ENCODE measurements around the gene IL22RA1.

The IL22RA1 gene

DNA sequence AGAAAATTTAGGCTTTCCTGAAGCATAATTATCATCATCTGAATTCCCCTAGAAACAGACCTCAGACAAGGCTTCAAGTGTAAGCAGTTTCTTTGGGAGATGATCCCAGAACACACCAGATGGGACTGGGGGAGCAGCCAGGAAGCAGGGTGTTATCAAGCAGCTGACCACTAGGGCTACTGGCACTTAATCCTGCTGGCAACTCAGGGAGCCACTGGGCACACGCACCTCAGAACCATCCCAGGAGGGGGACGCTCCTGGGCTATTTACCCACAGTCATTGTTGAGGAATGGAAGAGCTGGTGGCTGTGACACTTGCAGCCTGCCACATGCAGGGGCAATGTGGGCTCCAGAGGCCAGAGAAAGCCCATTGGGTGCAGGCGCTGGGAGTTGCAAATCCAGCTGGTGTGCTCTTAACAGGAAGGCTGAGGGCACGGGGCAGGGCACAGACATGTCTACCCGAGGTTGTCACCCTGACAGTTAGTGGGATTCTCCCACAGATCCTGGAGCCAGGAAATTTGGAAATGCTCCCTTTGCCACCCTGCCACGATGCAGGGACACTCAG, 15.1 kb upstream of the IL22RA1 start:
- H3K79me2 ChIP-seq (ENCODE audit: insufficient read depth, low read depth), result no peaks in the 10 kb centered on the region
- H3K4me1 ChIP-seq (ENCODE audit: low read depth, poor library complexity, severe bottlenecking), result no peaks in the 10 kb centered on the region
- H4K20me1 ChIP-seq (ENCODE audit: insufficient read depth), result no peaks in the 10 kb centered on the region
- no peak overlapping the region for H3K4me2 ChIP-seq
- H3K4me3 ChIP-seq (IDR thresholded peaks at IDR 0.05; ENCODE audit: insufficient read depth, low read depth, low read length), result no peak overlapping the region
- no peaks in the 10 kb centered on the region for H3K36me3 ChIP-seq (ENCODE audit: insufficient read depth)
- no peak overlapping the region for H3K27ac ChIP-seq
- H3K27me3 ChIP-seq (ENCODE audit: insufficient read depth, low read depth), result no peaks in the 10 kb centered on the region
- H2AFZ ChIP-seq (ENCODE audit: low read depth), result no peak overlapping the region
- no peak overlapping the region for H3K9ac ChIP-seq
- TF ChIP-seq, protein P1, sequence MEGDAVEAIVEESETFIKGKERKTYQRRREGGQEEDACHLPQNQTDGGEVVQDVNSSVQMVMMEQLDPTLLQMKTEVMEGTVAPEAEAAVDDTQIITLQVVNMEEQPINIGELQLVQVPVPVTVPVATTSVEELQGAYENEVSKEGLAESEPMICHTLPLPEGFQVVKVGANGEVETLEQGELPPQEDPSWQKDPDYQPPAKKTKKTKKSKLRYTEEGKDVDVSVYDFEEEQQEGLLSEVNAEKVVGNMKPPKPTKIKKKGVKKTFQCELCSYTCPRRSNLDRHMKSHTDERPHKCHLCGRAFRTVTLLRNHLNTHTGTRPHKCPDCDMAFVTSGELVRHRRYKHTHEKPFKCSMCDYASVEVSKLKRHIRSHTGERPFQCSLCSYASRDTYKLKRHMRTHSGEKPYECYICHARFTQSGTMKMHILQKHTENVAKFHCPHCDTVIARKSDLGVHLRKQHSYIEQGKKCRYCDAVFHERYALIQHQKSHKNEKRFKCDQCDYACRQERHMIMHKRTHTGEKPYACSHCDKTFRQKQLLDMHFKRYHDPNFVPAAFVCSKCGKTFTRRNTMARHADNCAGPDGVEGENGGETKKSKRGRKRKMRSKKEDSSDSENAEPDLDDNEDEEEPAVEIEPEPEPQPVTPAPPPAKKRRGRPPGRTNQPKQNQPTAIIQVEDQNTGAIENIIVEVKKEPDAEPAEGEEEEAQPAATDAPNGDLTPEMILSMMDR (conservative IDR thresholded peaks at IDR 0.05; ENCODE audit: low read depth, low read length), result 0 out of 2 replicates have a peak, but pooled peaks have one; percentile 21

DNA sequence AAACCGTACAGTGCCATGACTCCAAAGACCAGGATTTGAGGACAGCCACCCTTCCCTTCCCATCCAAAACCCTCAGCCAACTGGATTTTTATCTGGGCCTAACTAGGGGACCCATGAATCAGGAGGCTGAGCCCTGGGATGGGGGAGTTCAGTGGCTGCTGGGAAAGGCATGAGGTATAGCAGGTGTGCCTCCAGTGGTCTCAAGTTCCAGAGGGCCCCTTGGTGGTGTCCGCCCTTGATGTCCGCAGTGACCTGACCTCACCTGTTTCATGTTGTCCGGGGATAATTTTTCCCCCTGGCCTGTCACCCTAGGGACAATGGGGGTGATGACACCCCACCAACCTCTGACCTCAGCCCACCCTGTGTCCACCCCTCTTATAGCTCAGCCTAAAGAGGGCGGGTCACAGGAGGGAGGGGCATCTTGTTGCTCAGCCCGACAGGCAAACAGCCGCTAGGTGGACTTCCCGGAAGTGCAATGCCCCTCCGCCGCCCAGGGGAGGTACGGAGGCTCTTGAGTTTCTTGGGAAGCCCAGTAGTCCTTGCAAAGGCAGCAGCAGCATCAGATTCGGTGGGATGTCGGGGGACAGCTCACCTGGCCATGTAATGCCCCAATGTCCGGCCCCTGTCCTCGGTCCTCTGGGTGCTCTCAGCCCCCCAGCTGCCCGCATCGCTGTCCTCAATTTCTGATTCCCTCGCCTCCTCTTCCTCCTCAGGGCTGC, 13.8 kb upstream of the IL22RA1 start:
- H4K20me1 ChIP-seq (ENCODE audit: insufficient read depth), result no peaks in the 10 kb centered on the region
- H3K4me1 ChIP-seq (ENCODE audit: low read depth, poor library complexity, severe bottlenecking), result no peaks in the 10 kb centered on the region
- H2AFZ ChIP-seq (ENCODE audit: low read depth), result no peak overlapping the region
- no peaks in the 10 kb centered on the region for H3K79me2 ChIP-seq (ENCODE audit: insufficient read depth, low read depth)
- H3K27me3 ChIP-seq (ENCODE audit: insufficient read depth, low read depth), result no peaks in the 10 kb centered on the region
- no peaks in the 10 kb centered on the region for H3K36me3 ChIP-seq (ENCODE audit: insufficient read depth)
- no peak overlapping the region for H3K9ac ChIP-seq
- H3K4me3 ChIP-seq (IDR thresholded peaks at IDR 0.05; ENCODE audit: insufficient read depth, low read depth, low read length), result no peak overlapping the region
- no peak overlapping the region for H3K27ac ChIP-seq
- TF ChIP-seq, protein P1 (conservative IDR thresholded peaks at IDR 0.05; ENCODE audit: low read depth, low read length), result no peak
- H3K4me2 ChIP-seq, result no peak overlapping the region

DNA sequence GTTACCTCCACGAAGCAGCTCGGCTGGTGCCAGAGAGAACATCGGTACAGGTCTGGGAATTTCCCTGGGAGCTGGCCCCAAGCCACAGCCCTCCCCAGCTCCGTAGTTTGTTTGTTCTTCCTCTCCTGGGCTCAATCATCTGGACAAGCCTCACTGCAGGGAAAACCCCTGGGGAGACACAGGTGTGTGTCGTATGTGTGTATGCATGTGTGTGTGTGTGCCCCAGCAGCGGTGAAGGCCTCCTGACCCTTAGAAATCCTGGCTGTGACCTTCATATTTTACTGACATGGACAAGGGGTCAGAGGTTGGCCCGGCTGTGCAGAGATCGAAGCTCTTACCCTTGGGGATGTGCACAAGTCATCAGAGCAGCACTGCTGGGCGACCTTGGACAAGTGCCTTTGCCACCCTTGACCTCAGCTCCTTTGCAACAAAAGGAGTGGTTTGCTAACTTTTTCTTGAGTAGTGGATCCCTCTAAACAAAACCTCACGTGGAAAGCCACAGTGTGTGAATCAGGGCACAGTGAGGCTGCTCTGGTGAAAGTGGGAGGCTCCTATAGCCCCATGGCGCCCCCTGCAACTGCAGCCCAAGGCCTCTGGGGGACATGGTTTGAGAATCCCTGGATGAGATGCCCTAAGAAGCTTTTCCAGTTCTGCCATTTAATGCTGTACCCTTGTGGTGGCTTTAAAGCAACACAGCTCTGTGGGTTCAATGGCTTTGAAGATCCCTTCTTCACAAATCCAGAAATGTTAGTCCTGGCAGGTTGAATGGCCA, 12.3 kb upstream of the IL22RA1 start:
- Histone ChIP-seq H3K4me3 (IDR thresholded peaks at IDR 0.05; ENCODE audit: insufficient read depth, low read depth, low read length) (no peak overlapping the region), H3K79me2 (ENCODE audit: insufficient read depth, low read depth) (no peaks in the 10 kb centered on the region), H4K20me1 (ENCODE audit: insufficient read depth) (no peaks in the 10 kb centered on the region), H3K27me3 (ENCODE audit: insufficient read depth, low read depth) (no peaks in the 10 kb centered on the region), H3K9ac (no peak overlapping the region), H2AFZ (ENCODE audit: low read depth) (no peak overlapping the region), H3K4me1 (ENCODE audit: low read depth, poor library complexity, severe bottlenecking) (peaks cover 11% of the 10 kb centered on the region), H3K27ac (no peak overlapping the region), H3K36me3 (ENCODE audit: insufficient read depth) (no peaks in the 10 kb centered on the region), H3K4me2 (no peak overlapping the region)
- TF ChIP-seq, protein P1 (conservative IDR thresholded peaks at IDR 0.05; ENCODE audit: low read depth, low read length), result no peak

DNA sequence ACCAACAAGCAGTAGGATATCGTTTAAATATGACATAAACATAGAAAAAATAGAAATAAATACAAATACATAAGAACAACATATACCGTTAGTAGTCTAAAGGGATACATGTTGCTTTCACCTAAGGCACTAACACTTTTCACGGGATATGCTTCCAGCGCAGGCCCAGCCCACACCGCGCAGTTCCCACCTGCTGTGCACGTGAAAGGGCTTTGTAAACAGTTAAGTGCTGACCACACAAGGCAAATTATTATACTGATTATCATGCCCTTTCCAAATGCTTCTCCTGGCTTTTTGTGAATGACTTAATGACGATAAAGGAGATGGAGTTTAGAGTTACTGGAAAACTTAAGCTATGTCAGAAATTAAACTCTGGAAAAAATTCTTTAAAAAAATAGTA, 11.3 kb upstream of the IL22RA1 start:
- H2AFZ ChIP-seq (ENCODE audit: low read depth), result no peak overlapping the region
- H3K9ac ChIP-seq, result no peak overlapping the region
- H3K4me2 ChIP-seq, result no peak overlapping the region

More for the DNA sequence above, 11.3 kb upstream of the IL22RA1 start:
- H4K20me1 ChIP-seq (ENCODE audit: insufficient read depth), result no peaks in the 10 kb centered on the region
- H3K27me3 ChIP-seq (ENCODE audit: insufficient read depth, low read depth), result no peaks in the 10 kb centered on the region
- H3K4me1 ChIP-seq (ENCODE audit: low read depth, poor library complexity, severe bottlenecking), result peaks cover 14% of the 10 kb centered on the region
- no peak overlapping the region for H3K27ac ChIP-seq
- H3K79me2 ChIP-seq (ENCODE audit: insufficient read depth, low read depth), result no peaks in the 10 kb centered on the region
- H3K4me3 ChIP-seq (IDR thresholded peaks at IDR 0.05; ENCODE audit: insufficient read depth, low read depth, low read length), result no peak overlapping the region
- TF ChIP-seq, protein P1 (conservative IDR thresholded peaks at IDR 0.05; ENCODE audit: low read depth, low read length), result no peak
- H3K36me3 ChIP-seq (ENCODE audit: insufficient read depth), result no peaks in the 10 kb centered on the region

Data from KMS-11 (cell line).